Measurements from ENCODE around the gene CCL26.
"Not testable (repeated sequence)": the region's sequence is repeated elsewhere in the genome, so short reads cannot be mapped to it uniquely, and the experiment has no call there.

CCL26 gene

GRCh38 chr7:75738604-75738974 lies 33.4 kb downstream of the CCL26 start, which contains the start of gene HIP1:
HIP1 (minus strand) TSS chr7:75738941; CDS start chr7:75738920, 21 bp downstream.
- no peak for DNase-seq

GRCh38 chr7:75737856-75738603 lies 34.0 kb downstream of the CCL26 start:
- peak in 1 of 2 experiments; percentile 58 for DNase-seq

GRCh38 chr7:75735581-75736350 lies 36.2 kb downstream of the CCL26 start:
- DNase-seq, result no peak

- DNase-seq, result peak in 1 of 2 experiments; percentile 14
These were observed 37.2 kb downstream of the CCL26 start for GRCh38 chr7:75734586-75735458.

GRCh38 chr7:75732764-75733630 lies 39.0 kb downstream of the CCL26 start:
- DNase-seq, result no peak

GRCh38 chr7:75732016-75732521 lies 39.9 kb downstream of the CCL26 start:
- DNase-seq, result no peak

GRCh38 chr7:75729851-75730274 lies 42.1 kb downstream of the CCL26 start:
- DNase-seq, result no peak

GRCh38 chr7:75727881-75728593 lies 44.0 kb downstream of the CCL26 start:
- DNase-seq, result no peak

GRCh38 chr7:75727351-75727750 lies 44.7 kb downstream of the CCL26 start:
- not testable (repeated sequence) for DNase-seq

- DNase-seq, result no peak
These were observed 46.7 kb downstream of the CCL26 start for GRCh38 chr7:75725306-75725705.

- no peak for DNase-seq
These were observed 48.6 kb downstream of the CCL26 start for GRCh38 chr7:75723444-75723843.

- DNase-seq, result no peak
These were observed 49.6 kb downstream of the CCL26 start for GRCh38 chr7:75722373-75722772.

- not testable (repeated sequence) for DNase-seq
These were observed 50.1 kb downstream of the CCL26 start for GRCh38 chr7:75721922-75722321.

GRCh38 chr7:75721426-75721825 lies 50.6 kb downstream of the CCL26 start:
- no peak for DNase-seq

- DNase-seq, result no peak
These were observed 52.4 kb downstream of the CCL26 start for GRCh38 chr7:75719626-75720025.
